Omental fat pad (tissue), 4 donors: ENCODE measurements around the gene TAGAP. TPM values are rescaled to one million over a fixed set of nuclear protein-coding genes. Genes with fewer than 3 reads are reported as not detected.
"Not testable (repeated sequence)": the region's sequence is repeated elsewhere in the genome, so short reads cannot be mapped to it uniquely, and the experiment has no call there.

Experiments used
- ATAC-seq: fragments of 150-250 bp; one replicate; pipeline ENCODE4 v1.9.1; 2016; ENCODE audit warnings: mild to moderate bottlenecking, moderate library complexity; ENCODE audit not compliant: low FRiP score
- DNase-seq: peaks from one replicate; pipeline ENCODE4 v3.0.0-alpha.2; 2019; ENCODE audit warnings: low spot score
- total RNA-seq, 4 donors: library from RNA; depleted of rRNA; stranded (reverse); fragments of >200 nt; gene quantifications; one replicate each; pipeline ENCODE4 v1.1.0, GENCODE V29; 2016
- TF ChIP-seq, protein P1 (sequence below), 3 donors: fragments of 450-650 bp; IDR thresholded peaks; one replicate each; pipeline ENCODE4 v1.5.1; 2016 to 2017; ENCODE audit warnings: antibody characterized with exemption in 3 of 3, mild to moderate bottlenecking in 3 of 3, moderate library complexity in 2 of 3

The TAGAP gene
- total RNA-seq, 4 donors from 2014 or later: 3.1 to 5.7 (median 4.8) TPM

DNA sequence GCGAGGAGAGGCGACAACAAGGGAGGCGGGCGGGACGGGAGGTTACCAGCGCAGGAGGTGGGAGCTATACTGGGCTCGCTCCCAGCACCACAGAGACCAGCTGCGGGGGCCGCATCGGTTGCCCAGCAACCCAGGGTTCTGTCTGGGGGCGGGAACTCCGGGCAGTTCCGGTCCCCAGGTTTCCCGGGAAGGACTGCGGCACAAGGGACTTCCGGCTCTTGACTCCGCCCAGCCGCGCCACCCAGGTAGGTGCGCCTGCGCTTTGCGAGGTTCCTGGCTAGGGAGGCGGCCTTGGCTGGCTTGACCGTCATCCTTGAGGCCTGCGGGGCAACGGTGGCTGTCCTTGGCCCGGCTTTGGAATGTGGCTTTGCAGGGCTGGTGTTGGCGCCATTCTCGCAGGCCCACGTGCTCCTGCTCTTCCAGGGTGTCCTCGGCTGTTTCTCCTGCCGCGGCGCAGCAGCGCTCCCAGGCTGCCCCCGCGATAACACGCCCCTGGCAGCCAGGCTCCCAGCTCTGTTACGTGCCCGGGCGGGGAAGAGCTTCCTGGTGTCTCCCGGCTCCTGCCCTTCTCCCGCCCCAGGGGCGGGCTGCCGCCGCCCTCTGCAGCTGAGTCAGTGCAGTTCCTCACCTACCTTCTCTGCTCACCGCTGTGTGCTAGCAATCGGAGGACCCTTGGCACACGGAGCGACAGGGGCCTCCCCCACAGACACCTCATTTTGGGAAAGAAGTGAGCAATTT lies 45.0 kb downstream of the TAGAP start, which contains the start of gene RSPH3:
RSPH3 (minus strand) TSS at position 537 of the 738 bp plus-strand sequence. CDS start 652 bp downstream, outside the sequence.
- peak; percentile 95 for ATAC-seq
- TF ChIP-seq, protein P1, sequence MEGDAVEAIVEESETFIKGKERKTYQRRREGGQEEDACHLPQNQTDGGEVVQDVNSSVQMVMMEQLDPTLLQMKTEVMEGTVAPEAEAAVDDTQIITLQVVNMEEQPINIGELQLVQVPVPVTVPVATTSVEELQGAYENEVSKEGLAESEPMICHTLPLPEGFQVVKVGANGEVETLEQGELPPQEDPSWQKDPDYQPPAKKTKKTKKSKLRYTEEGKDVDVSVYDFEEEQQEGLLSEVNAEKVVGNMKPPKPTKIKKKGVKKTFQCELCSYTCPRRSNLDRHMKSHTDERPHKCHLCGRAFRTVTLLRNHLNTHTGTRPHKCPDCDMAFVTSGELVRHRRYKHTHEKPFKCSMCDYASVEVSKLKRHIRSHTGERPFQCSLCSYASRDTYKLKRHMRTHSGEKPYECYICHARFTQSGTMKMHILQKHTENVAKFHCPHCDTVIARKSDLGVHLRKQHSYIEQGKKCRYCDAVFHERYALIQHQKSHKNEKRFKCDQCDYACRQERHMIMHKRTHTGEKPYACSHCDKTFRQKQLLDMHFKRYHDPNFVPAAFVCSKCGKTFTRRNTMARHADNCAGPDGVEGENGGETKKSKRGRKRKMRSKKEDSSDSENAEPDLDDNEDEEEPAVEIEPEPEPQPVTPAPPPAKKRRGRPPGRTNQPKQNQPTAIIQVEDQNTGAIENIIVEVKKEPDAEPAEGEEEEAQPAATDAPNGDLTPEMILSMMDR (IDR thresholded peaks at IDR 0.05): no peak
- DNase-seq: peak; percentile 71

DNA sequence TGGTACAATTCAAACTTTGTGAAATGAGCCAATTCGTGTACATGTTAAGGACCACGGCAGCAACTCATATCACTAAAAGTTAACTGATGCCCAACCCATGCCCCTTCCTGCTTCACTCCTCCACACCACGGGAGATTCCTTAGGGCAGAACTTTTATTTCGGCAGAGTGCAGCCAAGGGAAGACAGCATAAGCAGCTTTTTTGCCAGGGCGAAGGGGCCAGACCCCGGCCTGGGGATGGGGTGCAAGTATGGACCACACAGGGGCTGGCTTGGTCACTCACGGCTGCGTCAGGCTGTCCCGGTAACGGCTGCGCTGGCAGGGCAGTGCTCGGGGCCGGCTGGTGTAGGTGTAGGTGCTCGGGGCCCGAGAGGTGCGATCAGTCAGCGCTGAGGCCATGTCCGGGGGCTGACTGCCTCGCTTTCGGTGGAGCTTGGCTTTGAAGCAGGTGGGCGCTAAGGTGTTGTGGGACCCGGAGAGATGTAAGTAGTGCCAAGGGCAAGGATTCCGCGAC lies 45.6 kb downstream of the TAGAP start:
- DNase-seq (no peak), ATAC-seq (peak; percentile 54)
- TF ChIP-seq, protein P1 (IDR thresholded peaks at IDR 0.05): no peak

DNA sequence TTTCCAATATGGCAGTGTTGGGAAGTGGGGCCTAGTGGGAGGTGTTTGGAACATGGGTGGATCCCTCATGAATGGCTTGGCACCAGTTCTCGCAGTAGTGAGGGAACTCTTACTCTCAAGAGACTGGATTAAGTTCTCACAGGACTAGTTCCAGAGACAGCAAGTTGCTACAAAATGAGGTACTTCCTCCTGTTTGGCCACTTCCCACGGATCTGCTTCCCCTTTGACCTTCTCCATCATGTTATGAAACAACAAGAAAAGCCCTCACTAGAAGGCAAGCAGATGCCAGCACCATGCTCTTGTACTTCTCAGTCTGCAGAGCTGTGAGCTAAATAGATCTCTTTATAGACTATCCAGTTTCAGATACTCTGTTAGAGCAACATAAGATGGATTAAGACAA lies 47.9 kb downstream of the TAGAP start:
- ATAC-seq: no peak

DNA sequence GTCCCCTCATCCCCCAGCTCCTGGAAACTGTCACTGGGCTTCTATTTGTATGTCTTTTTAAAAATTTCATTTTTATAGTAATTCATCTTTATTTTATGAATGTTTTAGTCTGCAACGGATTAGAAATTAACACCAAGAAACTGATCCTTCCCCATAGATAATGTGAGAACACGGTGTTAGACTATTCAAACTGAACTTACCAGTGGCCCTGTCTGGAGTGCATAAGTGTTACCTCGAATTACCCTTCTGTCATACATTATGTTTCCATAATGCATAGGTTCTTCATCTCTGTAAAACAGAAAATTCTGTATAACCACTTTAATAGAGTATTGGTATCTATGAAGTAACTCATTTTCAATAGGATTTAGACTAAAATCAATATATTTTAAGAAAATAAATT lies 51.2 kb downstream of the TAGAP start:
- TF ChIP-seq, protein P1 (IDR thresholded peaks at IDR 0.05): no peak
- ATAC-seq (no peak), DNase-seq (no peak)

More for the DNA sequence above, 47.9 kb downstream of the TAGAP start:
- DNase-seq: no peak
- TF ChIP-seq, protein P1 (IDR thresholded peaks at IDR 0.05): no peak

DNA sequence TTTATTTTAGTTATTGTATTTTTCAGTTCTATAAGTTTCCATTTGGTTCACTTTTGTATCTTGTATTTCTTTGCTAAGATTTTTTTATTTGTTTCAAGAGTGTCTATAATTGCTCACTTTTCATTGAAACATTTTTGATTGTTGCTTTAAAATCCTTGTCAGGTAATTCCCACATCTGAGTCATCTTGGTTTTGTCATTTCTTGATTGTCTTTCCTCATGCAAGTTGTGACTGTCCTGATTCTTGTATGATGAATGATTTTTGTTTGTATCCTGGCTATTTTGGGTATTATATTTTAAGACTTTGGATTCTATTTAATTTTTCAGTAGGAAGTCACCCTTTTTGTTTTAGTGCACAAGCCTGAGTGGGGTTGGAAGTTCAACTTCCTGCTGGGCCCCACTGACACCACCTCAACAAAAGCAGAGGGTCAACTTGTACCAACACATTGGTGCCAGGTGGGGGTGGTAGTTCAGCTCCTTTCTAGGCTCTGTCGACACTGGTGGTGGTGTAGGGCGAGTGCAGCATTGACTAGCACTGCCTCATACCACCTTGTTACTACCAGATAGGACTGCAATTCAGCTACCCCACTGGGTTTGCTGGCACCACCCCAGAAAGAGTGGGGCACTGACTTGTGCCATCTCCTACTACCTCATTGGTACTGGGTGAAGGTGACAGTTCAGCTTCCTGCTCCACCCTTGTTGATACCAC lies 53.6 kb downstream of the TAGAP start:
- no peak for ATAC-seq

DNA sequence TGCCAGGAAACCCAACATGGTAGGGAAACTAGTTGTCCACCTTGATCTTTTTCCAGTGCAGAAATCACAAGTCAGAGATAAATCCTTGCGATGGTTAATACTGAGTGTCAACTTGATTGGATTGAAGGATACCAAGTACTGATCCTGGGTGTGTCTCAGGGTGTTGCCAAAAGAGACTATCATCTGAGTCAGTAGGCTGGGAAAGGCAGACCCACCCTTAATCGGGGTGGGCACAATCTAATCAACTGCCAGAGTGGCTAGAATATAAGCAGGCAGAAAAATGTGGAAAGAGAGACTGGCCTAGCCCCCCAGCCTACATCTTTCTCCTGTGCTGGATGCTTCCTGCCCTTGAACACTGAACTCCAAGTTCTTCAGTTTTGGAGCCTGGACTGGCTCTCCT lies 55.1 kb downstream of the TAGAP start:
- not testable (repeated sequence) for DNase-seq, ATAC-seq

More for the DNA sequence above, 53.6 kb downstream of the TAGAP start:
- TF ChIP-seq, protein P1 (IDR thresholded peaks at IDR 0.05): no peak
- DNase-seq: no peak

DNA sequence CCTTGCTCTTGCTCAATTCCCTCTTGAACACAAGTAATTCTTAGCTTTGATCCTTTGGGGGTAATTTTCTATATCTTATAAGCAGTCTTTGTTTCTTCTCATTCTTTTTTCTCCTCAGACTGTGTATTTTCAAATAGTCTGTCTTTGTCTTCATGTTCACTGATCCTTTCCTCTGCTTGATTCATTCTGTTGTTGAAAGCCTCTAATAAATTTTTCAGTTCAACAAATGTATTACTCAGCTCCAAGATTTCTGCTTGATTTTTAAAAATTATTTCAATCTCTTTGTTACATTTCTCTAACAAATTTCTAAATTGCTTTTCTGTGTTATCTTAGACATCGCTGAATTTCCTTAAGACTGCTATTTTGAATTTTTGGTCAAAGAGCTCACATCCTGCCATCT lies 56.3 kb downstream of the TAGAP start:
- TF ChIP-seq, protein P1 (IDR thresholded peaks at IDR 0.05): no peak
- DNase-seq (no peak), ATAC-seq (no peak)
